HT1080 (cell line): Measurements from ENCODE around the gene GNAI1. TPM values are rescaled to one million over a fixed set of nuclear protein-coding genes. Genes with fewer than 3 reads are reported as not detected.
"Not testable (repeated sequence)": the region's sequence is repeated elsewhere in the genome, so short reads cannot be mapped to it uniquely, and the experiment has no call there.

ENCODE experiments used
- DNase-seq: peaks from one replicate; pipeline ENCODE4 v3.0.0-alpha.2; 2015; ENCODE audit warnings: low read depth
- total RNA-seq: library from RNA; depleted of rRNA; stranded (reverse); fragments of >200 nt; shearing (Covaris generic); gene quantifications from 2 replicates; pipeline ENCODE4 v1.2.3, GENCODE V29; 2014

GNAI1 gene
- total RNA-seq, 1 experiment from 2014 or later: 36.2 TPM

GRCh38 chr7:80155374-80155773, 20.7 kb downstream of the GNAI1 start:
- DNase-seq: no peak

- not testable (repeated sequence) for DNase-seq
Observed at GRCh38 chr7:80157770-80158169, 23.1 kb downstream of the GNAI1 start.

- no peak for DNase-seq
Observed at GRCh38 chr7:80159802-80160201, 25.2 kb downstream of the GNAI1 start.

- DNase-seq: no peak
Observed at GRCh38 chr7:80161466-80161865, 26.8 kb downstream of the GNAI1 start.

- no peak for DNase-seq
Observed at GRCh38 chr7:80165177-80165576, 30.5 kb downstream of the GNAI1 start.

GRCh38 chr7:80170445-80170844, 35.8 kb downstream of the GNAI1 start:
- DNase-seq: no peak

GRCh38 chr7:80172387-80172786, 37.8 kb downstream of the GNAI1 start:
- no peak for DNase-seq

- DNase-seq: no peak
Observed at GRCh38 chr7:80175744-80176143, 41.1 kb downstream of the GNAI1 start.

GRCh38 chr7:80181411-80181810, 46.8 kb downstream of the GNAI1 start:
- DNase-seq: no peak

- DNase-seq: no peak
Observed at GRCh38 chr7:80182630-80183276, 48.1 kb downstream of the GNAI1 start.

GRCh38 chr7:80183351-80183750, 48.7 kb downstream of the GNAI1 start:
- DNase-seq: no peak

GRCh38 chr7:80183900-80184685, 49.5 kb downstream of the GNAI1 start:
- DNase-seq: no peak

GRCh38 chr7:80184693-80185092, 50.1 kb downstream of the GNAI1 start:
- DNase-seq: no peak

GRCh38 chr7:80185571-80185970, 50.9 kb downstream of the GNAI1 start:
- no peak for DNase-seq

GRCh38 chr7:80186721-80187120, 52.1 kb downstream of the GNAI1 start:
- DNase-seq: no peak

GRCh38 chr7:80187279-80187678, 52.6 kb downstream of the GNAI1 start:
- no peak for DNase-seq

- no peak for DNase-seq
Observed at GRCh38 chr7:80187727-80188126, 53.1 kb downstream of the GNAI1 start.

- DNase-seq: no peak
Observed at GRCh38 chr7:80189638-80190037, 55.0 kb downstream of the GNAI1 start.

- no peak for DNase-seq
Observed at GRCh38 chr7:80197627-80198026, 63.0 kb downstream of the GNAI1 start.

- no peak for DNase-seq
Observed at GRCh38 chr7:80199051-80199450, 64.4 kb downstream of the GNAI1 start.

- no peak for DNase-seq
Observed at GRCh38 chr7:80204454-80204853, 69.8 kb downstream of the GNAI1 start.

GRCh38 chr7:80204919-80205318, 70.3 kb downstream of the GNAI1 start:
- no peak for DNase-seq

- no peak for DNase-seq
Observed at GRCh38 chr7:80206763-80207162, 72.1 kb downstream of the GNAI1 start.
